Activated T-helper 1 cell treated with anti-CD3 and anti-CD28 coated beads, Interleukin-2, amount 50 U/mL, for 16 hours (primary cell): ENCODE data around the gene MZB1.

Source experiments
- DNase-seq, 2 donors: peaks; one replicate each; pipeline ENCODE4 v3.0.0-alpha.2; 2020; ENCODE audit warnings: low read depth in 1 of 2, low spot score in 1 of 2

Gene MZB1, protein sequence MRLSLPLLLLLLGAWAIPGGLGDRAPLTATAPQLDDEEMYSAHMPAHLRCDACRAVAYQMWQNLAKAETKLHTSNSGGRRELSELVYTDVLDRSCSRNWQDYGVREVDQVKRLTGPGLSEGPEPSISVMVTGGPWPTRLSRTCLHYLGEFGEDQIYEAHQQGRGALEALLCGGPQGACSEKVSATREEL

DNA sequence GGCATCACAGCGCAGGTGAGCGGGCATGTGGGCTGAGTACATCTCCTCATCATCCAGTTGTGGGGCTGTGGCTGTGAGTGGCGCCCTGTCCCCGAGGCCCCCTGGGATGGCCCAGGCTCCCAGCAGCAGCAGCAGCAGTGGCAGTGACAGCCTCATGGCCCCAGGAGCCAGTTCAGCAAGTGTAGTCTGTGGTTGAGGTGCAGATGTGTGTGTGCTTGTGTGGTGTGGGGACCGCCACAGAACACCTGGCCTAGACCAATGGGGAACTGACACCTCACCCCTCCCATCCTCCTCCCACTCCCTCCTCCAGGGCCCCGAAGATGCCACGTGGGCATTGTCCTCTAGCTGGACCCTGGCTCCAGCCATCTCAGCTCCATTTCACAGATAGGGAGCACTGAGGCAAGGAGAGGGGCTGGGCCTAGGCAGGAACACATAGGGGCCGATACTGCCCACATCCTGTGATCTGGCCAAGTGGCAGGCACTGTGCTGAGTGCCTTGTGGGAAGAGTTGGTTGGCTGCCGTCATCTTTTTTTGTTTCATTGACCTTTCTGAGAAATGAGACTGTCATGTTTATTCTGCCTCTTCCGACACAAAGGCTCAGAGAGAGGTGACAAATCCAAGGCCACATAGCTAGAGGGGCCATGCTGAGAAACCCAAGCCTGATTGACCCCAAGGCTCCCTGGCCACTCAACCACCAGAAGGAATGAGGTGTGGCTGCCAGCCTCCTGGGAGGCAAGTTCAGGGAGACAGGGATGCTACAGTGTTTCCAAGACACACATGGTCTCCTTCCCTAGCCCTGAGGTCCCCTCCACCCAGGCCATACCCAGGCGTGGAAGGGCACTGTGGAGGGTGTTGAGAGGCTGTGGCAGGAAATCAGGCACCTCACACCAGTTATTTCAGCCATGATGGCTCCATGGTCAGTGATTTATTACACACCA lies at the start of gene MZB1:
MZB1 (minus strand) TSS at position 213 of the 938 bp plus-strand sequence; CDS start at position 156, 57 bp downstream.
- DNase-seq, result peak in 1 of 2 donors; percentile 37

DNA sequence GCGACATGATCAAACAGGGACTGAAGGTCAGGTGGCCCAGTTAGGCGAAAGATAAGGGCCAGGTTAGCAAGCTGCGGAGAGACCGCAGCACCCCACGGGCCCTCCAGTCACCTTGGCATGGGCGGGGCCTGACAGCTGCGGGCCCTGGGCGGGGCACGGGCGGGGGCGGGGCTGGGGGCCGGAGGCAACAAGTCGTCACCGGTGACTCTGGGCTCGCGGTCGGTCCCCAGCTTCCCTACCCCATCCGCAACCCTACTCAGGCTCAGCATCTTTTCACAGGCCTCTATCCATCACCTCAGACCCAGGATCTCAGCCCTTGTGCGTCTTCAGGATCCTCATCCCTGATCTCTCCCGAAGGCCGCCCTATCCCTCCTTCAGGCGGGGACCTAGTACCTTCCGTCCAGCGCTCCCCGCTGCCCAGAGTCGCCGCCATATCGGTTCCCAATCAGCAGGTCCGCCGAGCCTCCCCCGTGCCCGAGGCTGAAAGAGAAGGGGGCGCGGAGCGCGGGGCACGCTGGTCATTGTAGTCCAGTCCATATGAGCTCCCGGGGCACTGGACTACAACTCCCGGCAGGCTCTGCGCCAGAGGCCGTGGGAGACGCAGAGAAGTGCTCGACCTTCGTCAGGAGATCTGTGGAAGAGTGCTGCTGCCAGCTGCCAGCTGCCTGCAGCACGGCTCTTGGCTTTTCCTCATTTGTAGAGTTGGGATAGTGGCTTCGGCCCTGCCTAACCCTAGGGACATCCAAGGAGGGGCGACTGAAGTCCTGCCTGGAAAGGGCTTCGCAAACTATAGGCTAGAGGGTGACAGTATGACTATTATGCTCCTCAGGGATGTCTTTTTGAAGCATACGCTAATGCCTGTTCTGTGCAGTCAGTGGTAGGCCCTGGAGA lies 49.5 kb upstream of the MZB1 start, which contains the start of gene DNAJC18:
DNAJC18 (minus strand) TSS at position 513 of the 891 bp plus-strand sequence; CDS start at position 433, 80 bp downstream.
- peak; percentile 76 to 81 for DNase-seq

DNA sequence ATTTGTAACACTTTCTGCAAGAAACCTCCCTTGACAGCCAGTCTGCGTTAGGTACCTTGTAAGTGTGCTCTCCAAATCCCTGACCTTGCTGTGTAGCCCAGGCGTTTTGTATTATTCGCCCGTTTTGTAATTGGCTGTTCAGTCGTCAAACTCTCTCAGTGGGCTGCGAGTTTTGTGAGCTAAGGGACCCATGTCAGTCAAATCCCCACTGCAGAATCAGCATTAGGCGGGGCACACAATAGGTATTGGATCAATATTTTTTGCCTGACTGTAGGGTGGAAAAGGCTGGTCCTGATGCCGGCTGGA lies 48.9 kb upstream of the MZB1 start:
- DNase-seq, result no peak

DNA sequence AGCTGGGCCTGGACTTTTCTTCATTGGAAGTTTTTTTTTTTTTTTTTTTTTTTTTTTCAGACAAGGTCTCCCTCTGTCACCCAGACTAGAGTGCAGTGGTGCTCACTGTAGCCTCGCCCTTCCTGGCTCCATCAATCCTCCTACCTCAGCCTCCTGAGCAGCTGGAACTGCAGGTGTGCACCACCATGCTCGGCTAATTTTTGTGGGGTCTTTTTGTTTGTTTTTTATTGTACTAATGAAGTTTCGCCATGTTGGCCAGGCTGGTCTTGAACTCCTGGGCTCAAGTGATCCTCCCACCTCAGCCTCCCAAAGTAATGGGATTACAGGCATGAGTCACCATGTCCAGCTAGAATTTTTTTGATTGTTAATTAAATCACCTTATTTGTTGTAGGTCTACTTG lies 46.0 kb upstream of the MZB1 start:
- no peak for DNase-seq

DNA sequence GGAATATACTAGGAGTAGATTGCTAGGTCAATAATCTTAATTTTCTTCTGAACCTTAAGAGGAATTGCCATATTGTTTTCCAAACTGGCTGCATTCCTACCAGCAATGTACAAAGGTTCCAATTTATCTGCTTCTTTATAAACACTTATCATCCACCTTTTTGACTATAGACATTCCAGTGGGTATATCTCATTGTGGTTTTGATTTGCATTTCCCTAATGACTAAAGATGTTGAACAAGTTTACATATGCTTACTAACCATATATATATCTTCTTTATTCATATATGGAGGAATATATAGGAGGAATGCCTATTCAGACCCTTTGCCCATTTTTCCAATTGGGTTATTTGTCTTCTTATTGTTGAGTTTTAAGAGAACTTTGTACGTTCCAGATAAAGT lies 42.0 kb upstream of the MZB1 start:
- DNase-seq, result no peak

DNA sequence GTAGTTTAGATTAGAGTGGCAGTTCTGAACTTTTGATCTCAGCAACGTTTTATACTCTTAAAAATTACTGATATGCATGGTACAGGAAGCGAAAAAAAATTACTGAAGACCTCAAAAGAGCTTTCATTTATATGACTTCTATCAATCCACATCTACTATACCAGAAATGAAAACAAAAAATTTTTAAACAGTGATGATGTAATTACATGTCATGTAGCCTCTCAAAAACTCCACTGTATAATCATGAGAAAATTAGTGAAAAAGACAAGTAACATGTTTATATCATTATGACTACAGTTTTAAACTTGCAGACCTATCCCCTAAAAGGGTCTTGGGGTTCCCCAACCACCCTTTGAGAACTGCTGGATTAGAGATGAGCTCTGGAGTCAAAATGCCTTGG lies 40.3 kb upstream of the MZB1 start:
- no peak for DNase-seq

DNA sequence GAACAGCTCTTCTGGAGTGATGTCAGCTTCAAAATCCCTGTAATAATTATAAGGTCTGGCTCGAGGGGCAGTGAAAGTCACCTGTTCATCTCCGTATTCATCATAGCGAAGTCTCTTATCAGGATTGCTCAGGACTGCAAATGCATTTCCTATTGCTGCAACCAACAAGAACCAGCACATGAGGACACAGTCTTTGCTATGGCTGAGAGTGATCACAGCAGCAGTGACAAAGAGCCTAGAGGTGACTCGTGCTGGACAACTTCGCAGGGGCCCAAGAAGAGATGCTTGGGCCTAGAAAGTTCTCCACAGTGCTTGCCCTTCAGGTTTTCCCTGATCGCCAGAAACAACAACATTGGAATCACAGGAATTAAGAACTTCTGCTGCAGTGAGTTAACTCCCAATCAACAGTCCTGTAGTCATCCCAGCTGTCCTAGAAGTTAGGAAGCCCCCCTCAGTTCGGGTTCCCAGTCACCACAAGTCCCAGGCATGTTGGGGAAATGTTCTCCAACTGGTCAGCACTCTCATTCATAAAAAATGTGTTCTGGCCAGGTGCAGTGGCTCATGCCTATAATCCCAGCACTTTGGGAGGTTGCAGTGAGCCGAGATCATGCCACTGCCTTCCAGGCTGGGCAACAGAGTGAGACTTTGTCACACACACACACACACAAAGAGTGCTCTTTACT lies 36.6 kb upstream of the MZB1 start:
- DNase-seq, result no peak

DNA sequence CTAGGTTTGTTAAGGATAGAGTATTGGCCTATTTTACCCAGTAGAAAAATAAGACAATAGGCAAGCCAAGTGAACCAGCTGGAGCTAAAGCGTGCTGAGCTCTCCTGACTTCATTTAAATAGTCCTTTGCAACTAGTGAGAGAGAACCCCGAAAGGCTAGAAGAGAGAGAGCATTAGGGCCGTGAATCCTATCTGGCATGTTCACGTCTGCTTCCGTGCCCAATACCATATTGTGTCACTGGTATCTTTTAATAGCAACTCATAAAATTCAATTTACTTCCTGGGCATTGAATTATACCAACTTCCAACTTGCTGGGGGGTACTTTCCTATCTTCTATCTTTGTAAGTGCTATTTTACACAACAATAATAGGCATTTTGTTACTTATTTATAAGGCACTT lies 35.8 kb upstream of the MZB1 start:
- no peak for DNase-seq

DNA sequence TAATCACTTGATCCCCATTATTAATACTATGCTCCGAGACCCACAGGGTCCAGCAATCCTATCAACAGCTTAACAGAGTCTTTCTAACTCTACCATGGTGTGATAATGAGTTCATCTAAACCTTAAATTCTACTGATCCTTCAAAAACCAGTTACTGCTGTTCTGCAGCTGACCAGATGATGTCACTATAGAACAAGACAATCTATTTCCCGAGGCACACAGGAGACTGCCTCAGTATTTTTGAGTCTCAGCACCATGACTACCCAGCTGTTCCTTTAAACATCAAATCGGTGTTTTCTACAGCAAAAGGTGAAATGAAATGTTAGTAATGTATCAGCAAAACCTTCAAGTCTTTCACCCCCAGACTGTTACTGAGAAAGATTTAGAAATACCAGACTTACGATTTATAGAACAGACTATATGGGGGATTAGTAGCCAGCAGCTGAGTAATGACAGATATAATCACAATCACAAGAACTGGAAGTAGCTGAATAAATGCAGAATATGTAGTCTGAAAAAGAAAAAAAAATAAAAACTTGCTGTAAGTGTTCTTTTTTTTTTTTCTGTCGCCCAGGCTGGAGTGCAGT lies 32.7 kb upstream of the MZB1 start:
- peak in 1 of 2 donors; percentile 28 for DNase-seq

DNA sequence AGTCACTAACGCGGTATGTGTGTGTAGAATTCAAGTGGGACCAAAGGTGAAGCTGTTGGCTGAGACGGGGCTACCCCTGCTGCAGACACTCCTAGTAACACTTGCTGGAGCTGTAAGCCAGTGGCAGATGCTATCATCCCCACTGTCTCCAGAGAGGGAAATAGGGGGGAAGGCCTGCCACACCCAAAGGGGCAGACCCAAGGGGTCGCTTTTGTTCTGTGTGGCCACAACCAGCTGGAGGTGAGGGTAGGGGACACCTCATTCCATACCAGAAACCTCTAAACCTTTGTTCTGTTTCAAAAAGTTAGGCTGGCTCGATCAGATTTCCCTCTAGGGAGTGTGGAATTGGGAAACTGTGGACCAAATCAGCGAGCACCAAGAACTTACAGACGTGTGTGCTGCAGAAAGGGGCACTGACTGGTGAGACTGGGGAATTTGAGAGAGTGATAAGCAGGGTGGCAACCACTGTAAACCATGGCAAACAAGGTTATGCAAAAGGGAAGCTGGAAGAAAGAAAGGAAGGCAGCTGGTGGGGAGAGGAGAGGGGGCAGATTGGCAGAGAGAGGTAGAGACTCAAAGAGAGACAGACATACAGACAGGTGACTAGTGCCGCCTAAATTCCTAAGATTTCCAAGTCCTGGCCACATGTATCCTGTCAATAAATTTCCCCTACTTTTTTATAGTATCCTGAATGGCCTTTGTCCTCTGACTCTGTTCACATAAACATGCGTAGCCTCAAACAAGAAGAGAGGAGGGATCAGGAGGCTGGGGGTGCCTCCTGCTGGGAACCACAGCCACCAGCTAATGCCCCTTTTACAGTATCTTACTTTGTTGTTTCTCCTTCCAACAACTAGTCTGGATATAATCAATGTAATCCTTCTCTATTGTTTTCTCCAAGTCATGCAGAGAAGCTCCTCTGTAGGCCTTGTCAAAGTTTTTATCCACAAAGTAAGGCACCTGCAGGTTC lies 29.8 kb upstream of the MZB1 start:
- no peak for DNase-seq

DNA sequence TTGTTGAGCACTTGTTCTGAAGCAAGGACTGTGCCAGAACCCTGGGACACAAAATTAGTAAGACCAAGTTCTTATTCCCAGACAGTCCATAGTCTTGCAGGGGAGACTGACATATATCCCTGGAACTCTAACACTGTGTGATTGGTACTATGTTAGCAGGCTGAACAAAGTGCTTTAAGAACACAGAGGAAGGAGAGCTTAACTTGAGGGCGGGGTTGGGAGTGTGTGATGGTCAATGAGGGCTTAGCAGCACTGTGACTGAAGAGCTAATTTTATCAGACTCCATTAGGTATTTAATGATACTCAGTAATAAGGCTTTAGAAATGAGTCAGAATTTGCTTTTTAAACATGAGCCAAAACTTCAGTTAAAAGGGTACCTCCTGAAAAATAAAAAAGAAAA lies 29.1 kb upstream of the MZB1 start:
- DNase-seq, result no peak

DNA sequence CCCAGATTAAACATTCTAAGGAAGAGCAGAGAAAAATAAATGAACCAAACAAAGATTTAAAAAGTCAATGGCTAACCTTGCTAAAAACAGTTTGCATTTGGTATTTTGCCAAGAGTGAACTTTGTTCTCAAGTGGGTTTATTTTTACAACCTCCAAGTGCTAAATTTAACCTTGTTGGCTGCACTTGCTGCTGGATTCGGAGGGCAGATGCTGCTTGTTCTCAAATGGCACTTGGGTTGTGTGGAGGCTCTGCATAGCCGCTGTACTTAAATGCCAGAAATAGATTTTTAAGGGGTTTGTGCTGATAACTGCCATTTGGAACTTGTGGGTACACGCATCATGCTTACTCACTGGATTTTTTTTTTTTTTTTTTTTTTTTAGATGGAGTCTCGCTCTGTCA lies 27.5 kb upstream of the MZB1 start:
- no peak for DNase-seq

DNA sequence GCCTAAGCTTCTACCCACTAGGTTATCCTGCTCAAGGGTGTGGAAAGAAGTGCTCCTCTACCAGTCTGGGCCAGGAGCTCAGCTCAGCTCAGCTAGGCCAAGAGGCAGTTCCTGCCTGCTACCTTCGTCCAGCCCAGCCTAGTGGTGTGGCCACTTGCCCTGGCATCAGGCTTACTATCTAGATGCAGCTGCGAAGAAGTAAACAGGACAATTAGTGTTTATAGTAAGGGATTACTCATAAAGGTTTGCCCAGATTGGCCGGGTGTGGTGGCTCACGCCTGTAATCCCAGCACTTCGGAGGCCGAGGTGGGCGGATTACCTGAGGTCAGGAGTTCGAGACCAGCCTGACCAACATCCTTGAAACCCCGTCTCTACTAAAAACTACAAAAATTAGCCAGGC lies 26.9 kb upstream of the MZB1 start:
- DNase-seq, result no peak

DNA sequence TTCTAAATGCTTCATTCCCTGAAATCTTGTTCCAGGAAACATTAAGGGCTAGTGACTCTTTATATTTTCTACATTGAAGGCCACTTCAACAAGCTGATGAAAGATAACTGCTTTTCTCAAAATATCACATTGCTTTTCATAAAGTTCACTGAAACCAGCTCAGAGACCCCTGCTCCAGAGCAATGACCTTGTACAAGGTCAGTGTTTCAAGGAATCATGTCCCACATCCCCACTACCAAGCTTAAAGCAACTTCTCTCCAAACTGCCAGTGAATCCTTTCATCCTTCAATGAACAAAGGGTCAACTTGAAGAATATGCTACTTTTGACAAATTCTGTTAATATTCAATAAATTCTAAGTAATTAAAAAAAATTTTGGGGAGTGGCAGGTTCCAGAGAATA lies 26.2 kb upstream of the MZB1 start:
- no peak for DNase-seq

DNA sequence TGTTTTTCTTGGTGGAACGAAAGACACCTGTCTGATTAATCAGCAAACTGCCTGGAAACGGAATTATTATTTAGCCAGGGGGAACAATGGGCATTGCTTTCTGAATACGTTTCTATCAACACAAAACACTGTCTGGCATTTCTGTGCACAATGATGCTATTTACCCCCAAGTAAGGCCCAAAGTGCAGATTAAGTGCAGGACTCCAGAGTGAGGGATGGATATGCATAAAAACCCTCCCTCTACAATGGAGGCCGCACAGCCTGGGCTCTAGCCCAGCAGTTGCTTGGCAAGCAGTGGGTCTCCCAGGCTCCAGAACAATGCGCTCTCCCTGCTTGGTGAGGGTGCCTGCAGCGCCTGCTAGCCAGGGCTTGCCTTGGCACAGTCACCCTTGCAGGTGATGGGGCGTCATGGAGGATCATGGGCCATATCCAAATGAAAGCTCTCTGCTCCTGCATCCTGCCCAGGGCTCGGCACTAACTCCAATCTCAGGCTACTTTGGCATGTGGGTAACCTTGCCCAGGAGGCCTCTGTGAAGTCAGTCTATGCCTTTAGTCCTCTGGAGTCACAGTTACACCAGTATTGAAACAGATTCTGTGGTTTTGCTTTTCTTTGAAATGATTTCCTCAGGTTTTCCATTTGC lies 25.6 kb upstream of the MZB1 start:
- DNase-seq, result no peak

DNA sequence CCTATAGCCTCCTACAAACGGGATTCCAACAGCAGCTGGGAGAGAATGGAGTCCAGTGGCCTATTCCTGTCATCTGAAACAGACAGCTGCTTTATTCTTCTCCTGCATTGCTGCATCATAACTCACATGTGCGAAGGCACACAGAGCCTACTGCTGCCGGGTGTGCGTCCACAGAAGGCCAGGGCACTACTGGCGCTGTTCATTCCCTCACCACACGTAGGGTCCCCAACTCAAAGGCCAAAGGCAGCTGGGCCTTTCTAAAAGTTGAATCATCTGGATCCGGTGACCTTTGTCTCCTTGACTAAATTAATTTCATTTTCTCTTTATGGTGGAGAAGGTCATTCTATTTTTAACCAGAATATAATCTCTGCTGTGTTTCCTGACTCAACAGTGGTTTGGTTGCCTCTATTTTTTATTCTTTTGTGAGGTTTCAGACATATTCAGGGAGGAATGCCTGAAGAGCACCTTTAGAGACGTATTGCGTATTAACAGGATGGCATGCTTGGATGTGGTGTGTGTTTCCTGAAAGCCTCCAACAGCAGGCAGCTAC lies 24.9 kb upstream of the MZB1 start:
- no peak for DNase-seq

DNA sequence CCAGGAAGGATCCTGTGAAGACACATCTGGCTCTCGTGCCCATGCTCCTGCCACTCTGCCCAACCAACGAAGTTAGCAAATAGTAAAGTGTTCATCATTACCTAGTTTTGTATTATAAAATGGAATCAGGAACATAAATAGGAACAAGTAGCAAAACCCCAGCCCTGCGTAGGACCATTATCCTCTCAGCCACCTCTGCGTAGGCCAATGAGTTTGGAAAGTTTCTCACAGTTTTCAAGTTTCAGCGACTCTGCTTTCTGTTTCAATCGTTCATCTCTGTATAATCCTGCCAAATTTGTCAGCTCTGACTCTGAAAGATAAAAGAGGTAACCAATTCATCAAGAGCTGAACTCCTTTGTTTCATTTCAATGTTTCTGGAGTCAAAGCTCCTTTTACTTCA lies 24.2 kb upstream of the MZB1 start:
- no peak for DNase-seq

DNA sequence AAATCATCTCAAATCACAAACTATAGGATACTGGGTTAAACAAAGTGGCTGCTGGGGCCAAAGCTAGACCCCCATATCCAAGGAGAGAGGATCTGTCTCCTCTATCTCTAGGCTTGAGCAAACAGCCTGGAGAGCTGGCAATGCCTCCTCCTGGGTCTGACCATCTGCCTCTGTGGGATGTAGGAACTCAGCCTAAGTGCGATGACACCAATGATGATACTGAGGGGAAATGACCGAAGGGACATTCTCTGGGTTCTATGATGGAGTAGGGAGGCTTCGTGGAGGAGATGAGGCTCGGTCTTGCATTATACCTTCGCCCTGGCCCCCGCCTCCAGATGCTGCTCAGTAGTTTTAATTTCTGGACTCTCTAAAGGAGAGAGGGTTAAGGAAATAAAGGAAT lies 23.4 kb upstream of the MZB1 start:
- DNase-seq, result no peak
